Epidermal melanocyte (primary cell): ENCODE measurements around the gene TDRD10.
A peak's percentile ranks its signal among the peaks of the same experiment; 100 is the strongest.

Experiments used
- DNase-seq: peaks from one replicate; pipeline ENCODE4 v3.0.0; 2011; ENCODE audit warnings: low spot score; ENCODE audit not compliant: insufficient read length

The TDRD10 gene

GRCh38 chr1:154502066-154502743 is at the start of gene TDRD10, which contains the start of gene SHE:
TDRD10 (plus strand) TSS chr1:154502219; CDS start chr1:154506904, 4,685 bp downstream.
SHE (minus strand) TSS chr1:154502412; CDS start chr1:154502026, 386 bp downstream.
- DNase-seq: no peak

GRCh38 chr1:154453161-154453560 is 48.9 kb upstream of the TDRD10 start:
- no peak for DNase-seq

GRCh38 chr1:154453574-154454352 is 48.3 kb upstream of the TDRD10 start:
- peak; percentile 30 for DNase-seq

- no peak for DNase-seq
These were observed 47.5 kb upstream of the TDRD10 start for GRCh38 chr1:154454386-154455120.

- DNase-seq: no peak
These were observed 45.4 kb upstream of the TDRD10 start for GRCh38 chr1:154456631-154457030.

- DNase-seq: no peak
These were observed 42.9 kb upstream of the TDRD10 start for GRCh38 chr1:154459080-154459479.

- no peak for DNase-seq
These were observed 41.2 kb upstream of the TDRD10 start for GRCh38 chr1:154460695-154461260.

- no peak for DNase-seq
These were observed 38.5 kb upstream of the TDRD10 start for GRCh38 chr1:154463512-154463990.

GRCh38 chr1:154465621-154466195 is 36.3 kb upstream of the TDRD10 start:
- DNase-seq: no peak

- no peak for DNase-seq
These were observed 35.8 kb upstream of the TDRD10 start for GRCh38 chr1:154466206-154466605.

- no peak for DNase-seq
These were observed 35.0 kb upstream of the TDRD10 start for GRCh38 chr1:154466921-154467417.

GRCh38 chr1:154467434-154468102 is 34.5 kb upstream of the TDRD10 start:
- no peak for DNase-seq

GRCh38 chr1:154468535-154469250 is 33.3 kb upstream of the TDRD10 start:
- no peak for DNase-seq

GRCh38 chr1:154469844-154470560 is 32.0 kb upstream of the TDRD10 start:
- no peak for DNase-seq

GRCh38 chr1:154471304-154471703 is 30.7 kb upstream of the TDRD10 start:
- DNase-seq: no peak

- peak; percentile 76 for DNase-seq
These were observed 27.2 kb upstream of the TDRD10 start for GRCh38 chr1:154474802-154475201.

- no peak for DNase-seq
These were observed 25.2 kb upstream of the TDRD10 start for GRCh38 chr1:154476791-154477190.

GRCh38 chr1:154478013-154478412 is 24.0 kb upstream of the TDRD10 start:
- no peak for DNase-seq

GRCh38 chr1:154478639-154479038 is 23.4 kb upstream of the TDRD10 start:
- no peak for DNase-seq
